Stromal cell of bone marrow (primary cell): ENCODE measurements around the gene MFF.
A peak's percentile ranks its signal among the peaks of the same experiment; 100 is the strongest.
"Not testable (repeated sequence)": the region's sequence is repeated elsewhere in the genome, so short reads cannot be mapped to it uniquely, and the experiment has no call there.

ENCODE experiments used
- DNase-seq: peaks from one replicate; pipeline ENCODE4 v3.0.0-alpha.2; 2012; ENCODE audit warnings: low read depth

Gene MFF

GRCh38 chr2:227337442-227337841, 12.4 kb downstream of the MFF start:
- no peak for DNase-seq

GRCh38 chr2:227339098-227339599, 14.1 kb downstream of the MFF start:
- DNase-seq = no peak

GRCh38 chr2:227340106-227340505, 15.1 kb downstream of the MFF start:
- no peak for DNase-seq

- DNase-seq = no peak
These were observed 16.5 kb downstream of the MFF start for GRCh38 chr2:227341553-227341952.

- no peak for DNase-seq
These were observed 19.2 kb downstream of the MFF start for GRCh38 chr2:227344231-227344630.

- DNase-seq = no peak
These were observed 22.1 kb downstream of the MFF start for GRCh38 chr2:227347117-227347516.

GRCh38 chr2:227348324-227348723, 23.3 kb downstream of the MFF start:
- DNase-seq = no peak

GRCh38 chr2:227349989-227350612, 25.1 kb downstream of the MFF start:
- DNase-seq = no peak

- no peak for DNase-seq
These were observed 26.6 kb downstream of the MFF start for GRCh38 chr2:227351639-227352038.

GRCh38 chr2:227360351-227360750, 35.3 kb downstream of the MFF start:
- no peak for DNase-seq

GRCh38 chr2:227363756-227364155, 38.7 kb downstream of the MFF start:
- DNase-seq = no peak

- DNase-seq = not testable (repeated sequence)
These were observed 39.7 kb downstream of the MFF start for GRCh38 chr2:227364585-227365263.

- DNase-seq = no peak
These were observed 40.8 kb downstream of the MFF start for GRCh38 chr2:227365833-227366232.

- DNase-seq = peak; percentile 72
These were observed 41.8 kb downstream of the MFF start for GRCh38 chr2:227366769-227367426.

GRCh38 chr2:227367427-227367795, 42.4 kb downstream of the MFF start:
- no peak for DNase-seq

- DNase-seq = no peak
These were observed 43.5 kb downstream of the MFF start for GRCh38 chr2:227368574-227368973.

- DNase-seq = no peak
These were observed 45.0 kb downstream of the MFF start for GRCh38 chr2:227370092-227370491.

GRCh38 chr2:227370791-227371312, 45.8 kb downstream of the MFF start:
- peak; percentile 52 for DNase-seq

GRCh38 chr2:227373389-227373788, 48.3 kb downstream of the MFF start:
- no peak for DNase-seq

GRCh38 chr2:227374158-227374557, 49.1 kb downstream of the MFF start:
- peak; percentile 46 for DNase-seq

GRCh38 chr2:227376656-227377396, 51.8 kb downstream of the MFF start:
- DNase-seq = no peak
